Thyroid gland (tissue), 4 donors: ENCODE data around the gene ADRA1B. TPM values are rescaled to one million over a fixed set of nuclear protein-coding genes. Genes with fewer than 3 reads are reported as not detected.

Source experiments
- DNase-seq, 2 donors: peaks; one replicate each; pipeline ENCODE4 v3.0.0-alpha.2; 2019
- H3K27ac ChIP-seq, 3 donors: fragments of 200-600 bp; sonication (generic); 1 replicate in 2 of 3; 2 replicates in 1 of 3; pipeline ENCODE4 v1.5.1; 2016 to 2019; ENCODE audit warnings: mild to moderate bottlenecking in 1 of 3, moderate library complexity in 1 of 3
- H3K27me3 ChIP-seq: fragments of 200-600 bp; sonication (generic); one replicate; pipeline ENCODE4 v1.5.1; 2019
- H3K36me3 ChIP-seq, 2 donors: fragments of 200-600 bp; sonication (generic); one replicate each; pipeline ENCODE4 v1.5.1; 2016 to 2019
- H3K4me1 ChIP-seq, 2 donors: fragments of 200-600 bp; sonication (generic); one replicate each; pipeline ENCODE4 v1.5.1; 2017 to 2019
- H3K4me3 ChIP-seq, 3 donors: fragments of 200-600 bp; sonication (generic); replicated peaks in 1 of 3; 1 replicate in 2 of 3; 2 replicates in 1 of 3; pipeline ENCODE4 v1.5.1; 2016; ENCODE audit warnings: mild to moderate bottlenecking in 1 of 3
- H3K9me3 ChIP-seq: fragments of 200-600 bp; sonication (generic); one replicate; pipeline ENCODE4 v1.5.1; 2017
- POLR2A ChIP-seq, 2 donors: fragments of 450-650 bp; IDR thresholded peaks; one replicate each; pipeline ENCODE4 v1.6.1; 2017; ENCODE audit warnings: antibody characterized with exemption in 2 of 2, mild to moderate bottlenecking in 2 of 2, moderate library complexity in 1 of 2
- WGBS, 2 donors: methylation state at CpG; one replicate each; pipeline ENCODE4 v1.1.5; 2017; 5-methylcytosine and 5-hydroxymethylcytosine counted together
- intact Hi-C: fragments of 100-400 bp; cut with DNase I; formaldehyde crosslinking; loops from one replicate; pipeline ENCODE4 v1.15.1; 2023
- total RNA-seq, 4 donors: library from RNA; depleted of rRNA; stranded (reverse); fragments of >200 nt; gene quantifications; one replicate each; pipeline ENCODE4 v1.2.3, GENCODE V29; 2016
- TF ChIP-seq, protein P1 (sequence below), 6 experiments: fragments of 200-600 bp in 3 of 6; fragments of 450-650 bp in 3 of 6; sonication (generic) in 3 of 6; IDR thresholded peaks; one replicate each; pipeline ENCODE4 v1.5.1; 2016 to 2019; ENCODE audit warnings: antibody characterized with exemption in 6 of 6, mild to moderate bottlenecking in 2 of 6, inconsistent platforms in 1 of 6, moderate library complexity in 1 of 6

Gene ADRA1B
- total RNA-seq, 4 donors from 2014 or later, result 1.2 to 13.2 (median 3.1) TPM

GRCh38 chr5:159913048-159913447 lies 3.2 kb upstream of the ADRA1B start:
- DNase-seq, result no peak
- no peak overlapping the region for H3K27ac ChIP-seq
- no peak for TF ChIP-seq POLR2A (IDR thresholded peaks at IDR 0.05)
- TF ChIP-seq, protein P1, sequence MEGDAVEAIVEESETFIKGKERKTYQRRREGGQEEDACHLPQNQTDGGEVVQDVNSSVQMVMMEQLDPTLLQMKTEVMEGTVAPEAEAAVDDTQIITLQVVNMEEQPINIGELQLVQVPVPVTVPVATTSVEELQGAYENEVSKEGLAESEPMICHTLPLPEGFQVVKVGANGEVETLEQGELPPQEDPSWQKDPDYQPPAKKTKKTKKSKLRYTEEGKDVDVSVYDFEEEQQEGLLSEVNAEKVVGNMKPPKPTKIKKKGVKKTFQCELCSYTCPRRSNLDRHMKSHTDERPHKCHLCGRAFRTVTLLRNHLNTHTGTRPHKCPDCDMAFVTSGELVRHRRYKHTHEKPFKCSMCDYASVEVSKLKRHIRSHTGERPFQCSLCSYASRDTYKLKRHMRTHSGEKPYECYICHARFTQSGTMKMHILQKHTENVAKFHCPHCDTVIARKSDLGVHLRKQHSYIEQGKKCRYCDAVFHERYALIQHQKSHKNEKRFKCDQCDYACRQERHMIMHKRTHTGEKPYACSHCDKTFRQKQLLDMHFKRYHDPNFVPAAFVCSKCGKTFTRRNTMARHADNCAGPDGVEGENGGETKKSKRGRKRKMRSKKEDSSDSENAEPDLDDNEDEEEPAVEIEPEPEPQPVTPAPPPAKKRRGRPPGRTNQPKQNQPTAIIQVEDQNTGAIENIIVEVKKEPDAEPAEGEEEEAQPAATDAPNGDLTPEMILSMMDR (IDR thresholded peaks at IDR 0.05), result no peak
- H3K4me1 ChIP-seq, result peaks cover 6 to 11% of the 10 kb centered on the region in 2 donors
- no peaks in the 10 kb centered on the region for H3K9me3 ChIP-seq
- no peaks in the 10 kb centered on the region for H3K27me3 ChIP-seq
- H3K4me3 ChIP-seq, result no peak overlapping the region
- WGBS, 2 donors, result 75 to 83% methylated on average over 6 of the region's 6 CpGs
- intact Hi-C loops, result loop anchor here (10.0 kb wide), 1 partner anchor 398 kb away; no protein-coding TSS in a partner anchor
- no peaks in the 10 kb centered on the region for H3K36me3 ChIP-seq

DNA sequence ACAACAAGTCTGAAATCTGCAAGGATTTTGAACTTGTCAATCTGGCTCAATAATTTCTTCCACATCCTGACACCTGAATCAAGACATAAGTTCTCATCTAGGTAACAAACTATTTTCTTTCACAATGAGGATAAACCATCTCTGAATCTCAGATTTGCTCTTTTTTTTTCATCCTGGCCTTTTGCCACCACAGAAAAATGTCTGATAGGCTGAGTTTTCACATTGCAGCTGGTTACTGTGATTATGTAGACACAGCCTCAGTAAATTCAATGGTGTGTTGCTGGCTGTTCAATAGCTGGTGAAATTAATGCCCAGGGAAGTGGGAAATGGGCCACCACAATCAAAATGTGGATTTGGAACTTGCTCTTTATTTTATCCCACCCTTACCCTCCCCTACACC lies 2.8 kb upstream of the ADRA1B start:
- TF ChIP-seq POLR2A (IDR thresholded peaks at IDR 0.05), result no peak
- TF ChIP-seq, protein P1 (IDR thresholded peaks at IDR 0.05), result no peak
- intact Hi-C loops, result loop anchor here (10.0 kb wide), 1 partner anchor 399 kb away; no protein-coding TSS in a partner anchor
- Histone ChIP-seq H3K9me3 (no peaks in the 10 kb centered on the region), H3K4me1 (peaks cover 6 to 11% of the 10 kb centered on the region in 2 donors), H3K27ac (no peak overlapping the region), H3K36me3 (no peaks in the 10 kb centered on the region), H3K27me3 (no peaks in the 10 kb centered on the region), H3K4me3 (no peak overlapping the region)
- no peak for DNase-seq

DNA sequence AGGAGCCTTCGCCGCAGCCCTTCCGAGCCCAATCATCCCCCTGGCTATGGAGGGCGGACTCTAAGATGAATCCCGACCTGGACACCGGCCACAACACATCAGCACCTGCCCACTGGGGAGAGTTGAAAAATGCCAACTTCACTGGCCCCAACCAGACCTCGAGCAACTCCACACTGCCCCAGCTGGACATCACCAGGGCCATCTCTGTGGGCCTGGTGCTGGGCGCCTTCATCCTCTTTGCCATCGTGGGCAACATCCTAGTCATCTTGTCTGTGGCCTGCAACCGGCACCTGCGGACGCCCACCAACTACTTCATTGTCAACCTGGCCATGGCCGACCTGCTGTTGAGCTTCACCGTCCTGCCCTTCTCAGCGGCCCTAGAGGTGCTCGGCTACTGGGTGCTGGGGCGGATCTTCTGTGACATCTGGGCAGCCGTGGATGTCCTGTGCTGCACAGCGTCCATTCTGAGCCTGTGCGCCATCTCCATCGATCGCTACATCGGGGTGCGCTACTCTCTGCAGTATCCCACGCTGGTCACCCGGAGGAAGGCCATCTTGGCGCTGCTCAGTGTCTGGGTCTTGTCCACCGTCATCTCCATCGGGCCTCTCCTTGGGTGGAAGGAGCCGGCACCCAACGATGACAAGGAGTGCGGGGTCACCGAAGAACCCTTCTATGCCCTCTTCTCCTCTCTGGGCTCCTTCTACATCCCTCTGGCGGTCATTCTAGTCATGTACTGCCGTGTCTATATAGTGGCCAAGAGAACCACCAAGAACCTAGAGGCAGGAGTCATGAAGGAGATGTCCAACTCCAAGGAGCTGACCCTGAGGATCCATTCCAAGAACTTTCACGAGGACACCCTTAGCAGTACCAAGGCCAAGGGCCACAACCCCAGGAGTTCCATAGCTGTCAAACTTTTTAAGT lies 819 bp downstream of the ADRA1B start:
- no peaks in the 10 kb centered on the region for H3K36me3 ChIP-seq
- H3K4me1 ChIP-seq, result peaks cover 6 to 11% of the 10 kb centered on the region in 2 donors
- WGBS, 2 donors, result 87 to 93% methylated on average over 31 to 34 of the region's 36 CpGs
- H3K27me3 ChIP-seq, result no peaks in the 10 kb centered on the region
- H3K9me3 ChIP-seq, result no peaks in the 10 kb centered on the region
- H3K4me3 ChIP-seq, result peak overlapping the region in 1 of 3 donors; percentile 26
- DNase-seq, result no peak
- intact Hi-C loops, result loop anchor here (5.0 to 10.0 kb wide), 2 partner anchors 402 to 475 kb away; no protein-coding TSS in a partner anchor
- no peak overlapping the region for H3K27ac ChIP-seq
- TF ChIP-seq, protein P1 (IDR thresholded peaks at IDR 0.05), result no peak
- TF ChIP-seq POLR2A (IDR thresholded peaks at IDR 0.05), result no peak

GRCh38 chr5:159917994-159918393 lies 1.7 kb downstream of the ADRA1B start:
- DNase-seq, result no peak
- TF ChIP-seq, protein P1 (IDR thresholded peaks at IDR 0.05), result no peak
- no peak for TF ChIP-seq POLR2A (IDR thresholded peaks at IDR 0.05)
- Histone ChIP-seq H3K27me3 (no peaks in the 10 kb centered on the region), H3K27ac (no peak overlapping the region), H3K36me3 (no peaks in the 10 kb centered on the region), H3K4me1 (peaks cover 6 to 11% of the 10 kb centered on the region in 2 donors), H3K4me3 (no peak overlapping the region), H3K9me3 (no peaks in the 10 kb centered on the region)
- intact Hi-C loops, result loop anchor here (5.0 to 10.0 kb wide), 2 partner anchors 403 to 476 kb away; no protein-coding TSS in a partner anchor
- WGBS, 2 donors, result 79 to 83% methylated on average over 10 of the region's 10 CpGs

DNA sequence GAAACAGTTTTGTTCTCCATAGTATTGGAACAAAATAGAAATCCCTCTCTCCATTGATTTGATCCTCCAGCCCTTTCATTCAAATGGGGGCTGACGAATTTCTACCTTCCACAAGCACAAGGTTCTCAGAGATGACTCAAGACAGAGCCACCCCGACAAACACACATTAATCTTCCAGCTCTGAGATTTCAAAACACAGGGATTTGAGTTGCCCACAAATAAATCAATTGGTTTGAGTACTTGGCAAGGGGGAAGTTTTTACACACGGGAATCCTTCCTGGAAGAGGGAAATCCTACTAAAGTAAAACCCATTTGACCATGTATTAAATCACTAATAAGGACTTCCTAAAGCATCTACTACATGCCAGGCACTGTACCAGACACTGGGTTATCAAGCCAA lies 5.4 kb downstream of the ADRA1B start:
- H3K4me1 ChIP-seq, result no peaks in the 10 kb centered on the region
- intact Hi-C loops, result no loop called here
- no peaks in the 10 kb centered on the region for H3K9me3 ChIP-seq
- TF ChIP-seq, protein P1 (IDR thresholded peaks at IDR 0.05), result no peak
- no peak overlapping the region for H3K4me3 ChIP-seq
- no peak for DNase-seq
- no peaks in the 10 kb centered on the region for H3K36me3 ChIP-seq
- H3K27ac ChIP-seq, result no peak overlapping the region
- H3K27me3 ChIP-seq, result no peaks in the 10 kb centered on the region
- 80 to 87% methylated on average over 3 of the region's 3 CpGs for WGBS, 2 donors
